Vagina (tissue), 2 donors: Measurements from ENCODE around the gene GFPT1. TPM values are rescaled to one million over a fixed set of nuclear protein-coding genes. Genes with fewer than 3 reads are reported as not detected.

ENCODE experiments used
- DNase-seq, 2 donors: peaks; one replicate each; pipeline ENCODE4 v3.0.0-alpha.2; 2017; ENCODE audit errors: extremely low spot score in 2 of 2
- H3K27ac ChIP-seq: fragments of 200-600 bp; sonication (generic); one replicate; pipeline ENCODE4 v1.5.1; 2019
- H3K27me3 ChIP-seq: fragments of 200-600 bp; sonication (generic); one replicate; pipeline ENCODE4 v1.5.1; 2019
- H3K36me3 ChIP-seq, 2 donors: fragments of 200-600 bp; sonication (generic); one replicate each; pipeline ENCODE4 v1.5.1; 2017 to 2019
- H3K4me1 ChIP-seq: fragments of 200-600 bp; sonication (generic); one replicate; pipeline ENCODE4 v1.5.1; 2019
- H3K4me3 ChIP-seq, 2 donors: fragments of 200-600 bp; sonication (generic); 1 replicate in 1 of 2; 2 replicates in 1 of 2; pipeline ENCODE4 v1.5.1; 2016 to 2019
- H3K9me3 ChIP-seq: fragments of 200-600 bp; sonication (generic); one replicate; pipeline ENCODE4 v1.5.1; 2019
- CTCF ChIP-seq, 3 experiments: fragments of 450-650 bp in 2 of 3; fragments of 200-600 bp in 1 of 3; sonication (generic) in 1 of 3; IDR thresholded peaks; one replicate each; pipeline ENCODE4 v1.5.1; 2017 to 2019; ENCODE audit warnings: antibody characterized with exemption in 3 of 3, mild to moderate bottlenecking in 2 of 3, moderate library complexity in 2 of 3
- POLR2A ChIP-seq, 2 donors: fragments of 450-650 bp; IDR thresholded peaks; one replicate each; pipeline ENCODE4 v1.6.1; 2017; ENCODE audit warnings: antibody characterized with exemption in 2 of 2, mild to moderate bottlenecking in 2 of 2, moderate library complexity in 2 of 2
- POLR2AphosphoS5 ChIP-seq, 2 donors: sonication (generic); formaldehyde crosslinking; IDR thresholded peaks; one replicate each; pipeline ENCODE4 v1.9.0; 2017; ENCODE audit warnings: antibody characterized with exemption in 2 of 2, mild to moderate bottlenecking in 2 of 2, low read depth in 1 of 2; ENCODE audit not compliant: insufficient read depth in 1 of 2
- intact Hi-C: fragments of 100-400 bp; cut with DNase I; formaldehyde crosslinking; loops from one replicate; pipeline ENCODE4 v1.15.1; 2023
- total RNA-seq: library from RNA; depleted of rRNA; stranded (reverse); fragments of >200 nt; gene quantifications from one replicate; pipeline ENCODE4 v1.2.3, GENCODE V29; 2016

Gene GFPT1
- total RNA-seq, 1 donor from 2014 or later = 17.9 TPM

GRCh38 chr2:69381337-69381737, 5.7 kb downstream of the GFPT1 start:
- Histone ChIP-seq H3K36me3 (no peaks in the 10 kb centered on the region), H3K4me1 (peaks cover 56% of the 10 kb centered on the region), H3K27ac (no peak overlapping the region), H3K9me3 (no peaks in the 10 kb centered on the region), H3K27me3 (no peaks in the 10 kb centered on the region), H3K4me3 (no peak overlapping the region)
- intact Hi-C loops = no loop called here
- TF ChIP-seq POLR2A (IDR thresholded peaks at IDR 0.05) = no peak
- TF ChIP-seq CTCF (IDR thresholded peaks at IDR 0.05) = no peak
- TF ChIP-seq POLR2AphosphoS5 (IDR thresholded peaks at IDR 0.05; ENCODE audit: insufficient read depth in 1 of 2, low read depth in 1 of 2) = no peak
- no peak for DNase-seq

- no peak overlapping the region for H3K27ac ChIP-seq
- H3K27me3 ChIP-seq = no peaks in the 10 kb centered on the region
- intact Hi-C loops = no loop called here
- H3K36me3 ChIP-seq = no peaks in the 10 kb centered on the region
- peaks cover 50% of the 10 kb centered on the region for H3K4me1 ChIP-seq
- H3K4me3 ChIP-seq = no peak overlapping the region
- DNase-seq = no peak
- no peaks in the 10 kb centered on the region for H3K9me3 ChIP-seq
- TF ChIP-seq POLR2A (IDR thresholded peaks at IDR 0.05) (no peak), POLR2AphosphoS5 (IDR thresholded peaks at IDR 0.05; ENCODE audit: insufficient read depth in 1 of 2, low read depth in 1 of 2) (no peak), CTCF (IDR thresholded peaks at IDR 0.05) (no peak)
Observed at GRCh38 chr2:69380072-69380917, 6.7 kb downstream of the GFPT1 start.

GRCh38 chr2:69376403-69376802, 10.6 kb downstream of the GFPT1 start:
- intact Hi-C loops = no loop called here

GRCh38 chr2:69375494-69376353, 11.3 kb downstream of the GFPT1 start:
- DNase-seq = no peak
- no peaks in the 10 kb centered on the region for H3K9me3 ChIP-seq
- H3K4me3 ChIP-seq = no peak overlapping the region
- H3K4me1 ChIP-seq = peaks cover 8% of the 10 kb centered on the region
- H3K27me3 ChIP-seq = no peaks in the 10 kb centered on the region
- H3K36me3 ChIP-seq = no peaks in the 10 kb centered on the region
- no peak for TF ChIP-seq POLR2A (IDR thresholded peaks at IDR 0.05)
- TF ChIP-seq CTCF (IDR thresholded peaks at IDR 0.05) = peak in 1 of 3 experiments; percentile 15
- TF ChIP-seq POLR2AphosphoS5 (IDR thresholded peaks at IDR 0.05; ENCODE audit: insufficient read depth in 1 of 2, low read depth in 1 of 2) = no peak
- H3K27ac ChIP-seq = peak overlapping the region; percentile 12
- intact Hi-C loops = no loop called here

More at GRCh38 chr2:69376403-69376802, 10.6 kb downstream of the GFPT1 start:
- Histone ChIP-seq H3K9me3 (no peaks in the 10 kb centered on the region), H3K4me1 (peaks cover 15% of the 10 kb centered on the region), H3K36me3 (no peaks in the 10 kb centered on the region), H3K4me3 (no peak overlapping the region), H3K27me3 (no peaks in the 10 kb centered on the region), H3K27ac (peak overlapping the region; percentile 12)
- no peak for DNase-seq
- no peak for TF ChIP-seq CTCF (IDR thresholded peaks at IDR 0.05)
- TF ChIP-seq POLR2A (IDR thresholded peaks at IDR 0.05) = no peak
- no peak for TF ChIP-seq POLR2AphosphoS5 (IDR thresholded peaks at IDR 0.05; ENCODE audit: insufficient read depth in 1 of 2, low read depth in 1 of 2)
